Measurements from ENCODE around the gene RPRD1B.

GRCh38 chr20:38013887-38014286, 19.7 kb upstream of the RPRD1B start:
- no peak for TF ChIP-seq TAF1 (IDR thresholded peaks at IDR 0.05; ENCODE audit: low read depth, low read length)
- TF ChIP-seq, protein P1, sequence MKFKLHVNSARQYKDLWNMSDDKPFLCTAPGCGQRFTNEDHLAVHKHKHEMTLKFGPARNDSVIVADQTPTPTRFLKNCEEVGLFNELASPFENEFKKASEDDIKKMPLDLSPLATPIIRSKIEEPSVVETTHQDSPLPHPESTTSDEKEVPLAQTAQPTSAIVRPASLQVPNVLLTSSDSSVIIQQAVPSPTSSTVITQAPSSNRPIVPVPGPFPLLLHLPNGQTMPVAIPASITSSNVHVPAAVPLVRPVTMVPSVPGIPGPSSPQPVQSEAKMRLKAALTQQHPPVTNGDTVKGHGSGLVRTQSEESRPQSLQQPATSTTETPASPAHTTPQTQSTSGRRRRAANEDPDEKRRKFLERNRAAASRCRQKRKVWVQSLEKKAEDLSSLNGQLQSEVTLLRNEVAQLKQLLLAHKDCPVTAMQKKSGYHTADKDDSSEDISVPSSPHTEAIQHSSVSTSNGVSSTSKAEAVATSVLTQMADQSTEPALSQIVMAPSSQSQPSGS (IDR thresholded peaks at IDR 0.05; ENCODE audit: low read length): no peak
- TF ChIP-seq EZH2 (IDR thresholded peaks at IDR 0.05; ENCODE audit: low read depth, low read length, severe bottlenecking): no peak
- no peak for TF ChIP-seq POLR2AphosphoS5 (IDR thresholded peaks at IDR 0.05; ENCODE audit: low read depth, low read length)
- TF ChIP-seq, protein P2, sequence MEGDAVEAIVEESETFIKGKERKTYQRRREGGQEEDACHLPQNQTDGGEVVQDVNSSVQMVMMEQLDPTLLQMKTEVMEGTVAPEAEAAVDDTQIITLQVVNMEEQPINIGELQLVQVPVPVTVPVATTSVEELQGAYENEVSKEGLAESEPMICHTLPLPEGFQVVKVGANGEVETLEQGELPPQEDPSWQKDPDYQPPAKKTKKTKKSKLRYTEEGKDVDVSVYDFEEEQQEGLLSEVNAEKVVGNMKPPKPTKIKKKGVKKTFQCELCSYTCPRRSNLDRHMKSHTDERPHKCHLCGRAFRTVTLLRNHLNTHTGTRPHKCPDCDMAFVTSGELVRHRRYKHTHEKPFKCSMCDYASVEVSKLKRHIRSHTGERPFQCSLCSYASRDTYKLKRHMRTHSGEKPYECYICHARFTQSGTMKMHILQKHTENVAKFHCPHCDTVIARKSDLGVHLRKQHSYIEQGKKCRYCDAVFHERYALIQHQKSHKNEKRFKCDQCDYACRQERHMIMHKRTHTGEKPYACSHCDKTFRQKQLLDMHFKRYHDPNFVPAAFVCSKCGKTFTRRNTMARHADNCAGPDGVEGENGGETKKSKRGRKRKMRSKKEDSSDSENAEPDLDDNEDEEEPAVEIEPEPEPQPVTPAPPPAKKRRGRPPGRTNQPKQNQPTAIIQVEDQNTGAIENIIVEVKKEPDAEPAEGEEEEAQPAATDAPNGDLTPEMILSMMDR (IDR thresholded peaks at IDR 0.05; ENCODE audit: control extremely low read depth in 1 of 3, insufficient read depth in 1 of 3, low read depth in 1 of 3, low read length in 3 of 3): no peak
- no peak for TF ChIP-seq RXRA (IDR thresholded peaks at IDR 0.05; ENCODE audit: insufficient read depth, low read depth, low read length)
- no peak for TF ChIP-seq CEBPB (IDR thresholded peaks at IDR 0.05; ENCODE audit: low read depth, low read length)
- no peak for TF ChIP-seq RAD21 (IDR thresholded peaks at IDR 0.05 in 1 of 2, conservative IDR thresholded peaks at IDR 0.05 in 1 of 2; ENCODE audit: low read depth in 2 of 2, low read length in 2 of 2)
- TF ChIP-seq, protein P3, sequence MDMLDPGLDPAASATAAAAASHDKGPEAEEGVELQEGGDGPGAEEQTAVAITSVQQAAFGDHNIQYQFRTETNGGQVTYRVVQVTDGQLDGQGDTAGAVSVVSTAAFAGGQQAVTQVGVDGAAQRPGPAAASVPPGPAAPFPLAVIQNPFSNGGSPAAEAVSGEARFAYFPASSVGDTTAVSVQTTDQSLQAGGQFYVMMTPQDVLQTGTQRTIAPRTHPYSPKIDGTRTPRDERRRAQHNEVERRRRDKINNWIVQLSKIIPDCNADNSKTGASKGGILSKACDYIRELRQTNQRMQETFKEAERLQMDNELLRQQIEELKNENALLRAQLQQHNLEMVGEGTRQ (IDR thresholded peaks at IDR 0.05; ENCODE audit: low read length): no peak
- no peak for TF ChIP-seq NRF1 (IDR thresholded peaks at IDR 0.05; ENCODE audit: low read depth, low read length)
